Nephron progenitor cell (in vitro differentiated cells): ENCODE measurements around the gene LRRK2.
"Not testable (repeated sequence)": the region's sequence is repeated elsewhere in the genome, so short reads cannot be mapped to it uniquely, and the experiment has no call there.

Experiments
- DNase-seq: peaks from one replicate; pipeline ENCODE4 v3.0.0; 2021
- H3K27ac Mint-ChIP-seq: 2 replicates; pipeline ENCODE4 v1.8.0; 2021; ENCODE audit warnings: mild to moderate bottlenecking, moderate library complexity, mixed read lengths
- H3K27me3 Mint-ChIP-seq: 2 replicates; pipeline ENCODE4 v1.8.0; 2021; ENCODE audit warnings: mild to moderate bottlenecking, low read depth, mixed read lengths; ENCODE audit not compliant: poor library complexity
- H3K36me3 Mint-ChIP-seq: 2 replicates; pipeline ENCODE4 v1.8.0; 2021; ENCODE audit warnings: low read depth, mixed read lengths
- H3K4me1 Mint-ChIP-seq: 2 replicates; pipeline ENCODE4 v1.8.0; 2021; ENCODE audit warnings: mixed read lengths
- H3K4me3 Mint-ChIP-seq: 2 replicates; pipeline ENCODE4 v1.8.0; 2021; ENCODE audit warnings: mild to moderate bottlenecking, moderate library complexity, mixed read lengths
- H3K9me3 Mint-ChIP-seq: 2 replicates; pipeline ENCODE4 v1.8.0; 2021; ENCODE audit warnings: mild to moderate bottlenecking, moderate library complexity, mixed read lengths
- TF ChIP-seq, protein P1 (sequence below): fragments of 200-600 bp; sonication (generic); IDR thresholded peaks from 2 replicates; pipeline ENCODE4 v1.5.0; 2021; ENCODE audit warnings: antibody characterized with exemption

LRRK2 gene

GRCh38 chr12:40208707-40209446, 15.9 kb upstream of the LRRK2 start:
- peaks cover 14% of the 10 kb centered on the region for H3K9me3 Mint-ChIP-seq
- H3K27ac Mint-ChIP-seq: no peak overlapping the region
- no peak for DNase-seq
- peaks cover 15% of the 10 kb centered on the region for H3K4me1 Mint-ChIP-seq
- no peaks in the 10 kb centered on the region for H3K36me3 Mint-ChIP-seq
- H3K27me3 Mint-ChIP-seq: peaks cover 6% of the 10 kb centered on the region
- TF ChIP-seq, protein P1, sequence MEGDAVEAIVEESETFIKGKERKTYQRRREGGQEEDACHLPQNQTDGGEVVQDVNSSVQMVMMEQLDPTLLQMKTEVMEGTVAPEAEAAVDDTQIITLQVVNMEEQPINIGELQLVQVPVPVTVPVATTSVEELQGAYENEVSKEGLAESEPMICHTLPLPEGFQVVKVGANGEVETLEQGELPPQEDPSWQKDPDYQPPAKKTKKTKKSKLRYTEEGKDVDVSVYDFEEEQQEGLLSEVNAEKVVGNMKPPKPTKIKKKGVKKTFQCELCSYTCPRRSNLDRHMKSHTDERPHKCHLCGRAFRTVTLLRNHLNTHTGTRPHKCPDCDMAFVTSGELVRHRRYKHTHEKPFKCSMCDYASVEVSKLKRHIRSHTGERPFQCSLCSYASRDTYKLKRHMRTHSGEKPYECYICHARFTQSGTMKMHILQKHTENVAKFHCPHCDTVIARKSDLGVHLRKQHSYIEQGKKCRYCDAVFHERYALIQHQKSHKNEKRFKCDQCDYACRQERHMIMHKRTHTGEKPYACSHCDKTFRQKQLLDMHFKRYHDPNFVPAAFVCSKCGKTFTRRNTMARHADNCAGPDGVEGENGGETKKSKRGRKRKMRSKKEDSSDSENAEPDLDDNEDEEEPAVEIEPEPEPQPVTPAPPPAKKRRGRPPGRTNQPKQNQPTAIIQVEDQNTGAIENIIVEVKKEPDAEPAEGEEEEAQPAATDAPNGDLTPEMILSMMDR: no peak
- no peak overlapping the region for H3K4me3 Mint-ChIP-seq

DNA sequence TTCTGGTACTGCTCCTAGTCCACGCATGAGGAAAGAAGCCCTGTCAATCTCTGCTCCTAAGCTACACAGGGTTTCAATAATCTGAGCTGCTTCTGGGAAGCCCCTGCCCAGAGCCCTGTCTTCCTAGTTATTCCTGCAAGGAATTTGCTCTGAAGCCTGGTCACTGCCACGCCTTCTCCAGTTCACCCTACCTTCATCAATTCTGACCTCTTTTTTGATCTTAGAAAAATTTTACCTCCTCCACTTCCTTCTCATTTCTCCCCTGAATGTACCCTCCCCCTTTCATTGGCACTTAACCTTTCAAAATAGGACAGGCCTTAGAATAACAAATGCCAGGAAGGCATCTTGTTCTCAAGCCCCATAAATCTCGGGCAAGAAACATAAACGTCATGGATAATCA, 14.9 kb upstream of the LRRK2 start:
- no peaks in the 10 kb centered on the region for H3K27me3 Mint-ChIP-seq
- TF ChIP-seq, protein P1: no peak
- H3K4me3 Mint-ChIP-seq: no peak overlapping the region
- DNase-seq: peak; percentile 10
- H3K27ac Mint-ChIP-seq: peak overlapping the region; percentile 43
- H3K4me1 Mint-ChIP-seq: peaks cover 15% of the 10 kb centered on the region
- H3K9me3 Mint-ChIP-seq: peaks cover 20% of the 10 kb centered on the region
- no peaks in the 10 kb centered on the region for H3K36me3 Mint-ChIP-seq

DNA sequence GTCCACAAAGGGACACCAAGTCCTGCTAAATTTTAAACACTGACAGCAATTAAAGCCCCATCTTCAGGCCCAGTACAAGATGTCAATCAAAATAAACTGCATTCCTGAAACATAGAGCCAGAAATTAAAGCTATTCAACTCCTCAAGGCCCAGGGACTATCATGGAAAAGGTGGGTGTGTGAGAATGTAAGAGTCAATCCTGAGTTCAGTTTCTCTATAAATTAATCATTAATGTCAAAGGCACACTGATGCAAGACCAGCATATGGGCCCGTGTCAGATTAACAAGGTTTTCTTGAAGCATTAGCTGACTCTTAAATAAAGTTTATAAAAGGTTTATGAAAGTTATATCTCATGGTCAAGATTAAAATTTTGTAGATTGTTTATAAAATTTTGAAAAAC, 13.6 kb upstream of the LRRK2 start:
- Mint-ChIP-seq H3K9me3 (peaks cover 20% of the 10 kb centered on the region), H3K4me1 (peaks cover 15% of the 10 kb centered on the region)
- H3K36me3 Mint-ChIP-seq, H3K4me3 Mint-ChIP-seq, DNase-seq, H3K27ac Mint-ChIP-seq, H3K27me3 Mint-ChIP-seq: not testable (repeated sequence)

DNA sequence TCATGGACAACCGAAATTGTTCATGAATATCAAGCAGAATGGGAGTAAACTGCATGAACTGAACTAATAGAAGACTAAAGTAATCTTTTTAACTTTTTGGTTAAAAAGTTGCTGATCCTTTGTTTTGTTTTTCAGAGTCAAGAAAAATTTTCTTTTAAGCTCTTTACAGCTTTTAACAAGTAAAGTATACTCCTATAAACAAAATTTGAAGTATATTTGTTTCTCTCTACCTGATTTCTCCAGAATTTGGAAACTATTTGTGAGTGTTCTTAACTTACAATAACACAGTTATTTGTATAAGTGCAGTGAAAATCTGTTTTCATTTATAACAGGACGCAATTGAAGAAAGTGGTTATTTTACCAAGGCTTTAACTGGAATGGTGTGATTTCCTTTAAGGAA, 12.2 kb upstream of the LRRK2 start:
- Mint-ChIP-seq H3K4me1 (peaks cover 15% of the 10 kb centered on the region), H3K36me3 (no peaks in the 10 kb centered on the region), H3K27me3 (no peaks in the 10 kb centered on the region)

DNA sequence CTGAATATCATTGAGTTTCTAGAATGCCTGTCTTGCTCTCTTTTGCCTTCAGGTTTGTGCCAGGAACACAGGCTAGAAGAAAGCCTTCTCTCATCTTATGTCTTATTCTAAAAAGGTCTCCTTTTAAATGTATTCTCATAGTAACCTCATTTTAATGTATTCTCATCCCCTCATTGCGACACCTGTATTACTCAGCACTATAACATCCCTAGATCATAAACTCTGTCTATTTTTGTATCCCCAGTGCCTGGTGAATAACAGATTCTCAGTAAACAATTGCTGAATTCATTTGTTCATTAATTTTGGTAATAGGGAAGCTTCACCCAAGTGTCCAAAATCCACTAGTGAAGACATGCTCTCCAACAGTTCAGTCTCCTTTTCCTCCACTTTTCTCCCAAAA, 8.8 kb upstream of the LRRK2 start:
- H3K27ac Mint-ChIP-seq: no peak overlapping the region
- no peaks in the 10 kb centered on the region for H3K4me1 Mint-ChIP-seq

More for the DNA sequence above, 12.2 kb upstream of the LRRK2 start:
- Mint-ChIP-seq H3K9me3 (peaks cover 20% of the 10 kb centered on the region), H3K27ac (no peak overlapping the region), H3K4me3 (no peak overlapping the region)
- TF ChIP-seq, protein P1: no peak
- DNase-seq: no peak

DNA sequence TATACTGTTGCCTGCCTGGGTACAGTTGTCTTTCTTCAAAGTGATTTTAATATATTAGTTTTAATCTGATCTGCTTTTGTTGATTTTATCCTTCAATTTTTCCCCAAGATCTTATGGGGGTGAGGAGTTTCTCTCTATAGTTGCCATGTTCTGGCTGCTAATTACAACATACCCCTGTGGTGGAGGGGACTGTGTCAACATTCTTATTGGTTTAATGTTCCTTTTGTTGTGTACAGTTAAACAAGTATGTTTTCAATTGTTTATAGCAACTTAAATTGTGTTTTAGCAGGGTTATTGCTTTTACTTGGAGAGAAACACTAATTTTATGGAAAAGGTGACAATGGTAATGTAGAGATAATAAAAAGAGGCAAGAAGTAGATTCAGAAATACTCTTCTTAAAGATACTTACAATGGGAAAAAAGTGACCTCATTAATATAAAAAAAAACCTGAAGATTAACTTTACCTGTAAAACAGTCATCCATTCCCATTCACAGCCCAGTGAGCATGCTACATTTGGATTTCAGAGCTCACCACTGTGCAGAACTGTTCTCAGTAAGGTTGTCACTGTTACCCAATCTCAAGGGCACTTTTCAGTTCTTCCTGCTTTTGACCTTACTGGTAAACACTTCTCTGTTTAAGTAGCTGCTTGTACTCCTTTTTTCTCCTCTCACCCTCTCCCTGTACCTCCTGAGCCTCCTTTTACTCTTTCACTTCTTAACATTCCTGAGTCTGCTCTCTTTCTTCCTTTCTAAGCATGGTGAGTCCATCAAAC, 8.1 kb upstream of the LRRK2 start:
- H3K27ac Mint-ChIP-seq: no peak overlapping the region
- H3K36me3 Mint-ChIP-seq: no peaks in the 10 kb centered on the region
- peaks cover 20% of the 10 kb centered on the region for H3K9me3 Mint-ChIP-seq
- H3K4me3 Mint-ChIP-seq: no peak overlapping the region
- DNase-seq: no peak
- no peaks in the 10 kb centered on the region for H3K4me1 Mint-ChIP-seq
- TF ChIP-seq, protein P1: no peak
- H3K27me3 Mint-ChIP-seq: peaks cover 12% of the 10 kb centered on the region

More for the DNA sequence above, 8.8 kb upstream of the LRRK2 start:
- H3K36me3 Mint-ChIP-seq: no peaks in the 10 kb centered on the region
- TF ChIP-seq, protein P1: no peak
- peaks cover 5% of the 10 kb centered on the region for H3K27me3 Mint-ChIP-seq
- peaks cover 20% of the 10 kb centered on the region for H3K9me3 Mint-ChIP-seq
- no peak overlapping the region for H3K4me3 Mint-ChIP-seq
- no peak for DNase-seq
